CD4-positive, alpha-beta T cell treated with Interleukin-4 for 1 hour (primary cell): Measurements from ENCODE around the gene PPP1R14B.
A peak's percentile ranks its signal among the peaks of the same experiment; 100 is the strongest.

Experiments
- DNase-seq, 2 donors: peaks; one replicate each; pipeline ENCODE4 v3.0.0-alpha.2; 2020 to 2022

PPP1R14B gene

DNA sequence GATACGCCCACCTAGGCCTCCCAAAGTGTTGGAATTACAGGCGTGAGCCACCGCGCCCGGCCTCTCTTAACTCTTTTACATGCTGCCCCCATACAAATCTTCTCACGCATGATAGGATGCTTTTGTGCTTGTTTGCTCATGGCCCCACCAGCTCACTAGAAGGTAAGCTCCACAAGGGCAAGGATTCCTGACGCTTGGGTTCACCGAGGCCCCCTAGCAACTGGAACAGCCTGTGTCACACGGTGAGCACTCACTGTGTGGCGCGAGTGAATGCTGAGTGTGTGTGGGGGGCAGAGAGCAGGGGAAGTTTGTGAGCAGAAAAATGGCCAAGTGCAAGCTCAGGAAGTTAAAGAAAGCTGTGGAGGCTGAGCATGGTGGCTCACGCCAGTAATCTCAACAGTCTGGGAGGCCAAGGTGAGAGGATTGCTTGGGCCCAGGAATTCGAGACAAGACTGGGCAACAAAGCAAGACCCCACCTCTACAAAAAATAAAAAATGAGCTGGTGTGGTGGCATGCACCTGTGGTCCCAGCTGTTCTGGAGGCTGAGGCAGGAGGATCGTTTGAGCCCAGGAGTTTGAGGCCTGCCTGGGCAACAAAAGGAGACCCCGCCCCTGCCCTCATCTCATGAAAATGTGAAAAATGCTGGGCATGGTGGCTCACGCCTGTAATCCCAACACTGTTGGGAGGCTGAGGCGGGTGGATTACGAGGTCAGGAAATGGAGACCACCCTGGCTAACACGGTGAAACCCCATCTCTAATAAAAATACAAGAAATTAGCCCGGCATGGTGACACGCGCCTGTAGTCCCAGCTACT is 35.4 kb upstream of the PPP1R14B start:
- no peak for DNase-seq

DNA sequence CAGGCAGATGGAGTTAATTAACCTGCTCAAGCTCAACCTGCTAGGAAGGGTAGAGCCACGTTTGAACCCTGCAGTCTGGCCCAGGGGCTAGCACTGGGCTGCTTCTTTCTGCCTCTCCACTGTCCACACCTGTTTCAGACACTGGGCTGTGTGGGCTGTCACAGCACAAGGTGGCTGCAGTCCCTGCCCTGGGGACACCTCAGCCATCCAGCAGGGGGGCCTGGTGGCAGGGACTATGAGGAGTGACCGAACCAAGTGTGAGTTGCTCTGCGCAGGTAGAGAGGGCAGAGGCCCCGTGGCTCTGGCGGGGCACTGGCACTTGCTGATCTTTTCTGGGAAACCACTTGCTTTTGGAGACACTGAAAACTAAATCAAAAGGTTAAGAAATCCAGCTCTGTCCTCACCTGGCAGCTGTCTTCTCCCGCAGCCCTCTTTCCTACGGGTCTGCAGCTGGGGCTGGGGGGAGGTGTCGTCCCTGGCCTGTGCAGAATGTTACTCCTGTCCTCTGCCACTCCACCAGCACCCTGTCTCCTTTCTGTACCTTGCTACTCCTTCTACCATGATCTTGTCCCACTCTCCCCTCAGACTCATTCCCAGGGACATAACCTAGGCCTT is 31.9 kb upstream of the PPP1R14B start:
- DNase-seq: no peak

DNA sequence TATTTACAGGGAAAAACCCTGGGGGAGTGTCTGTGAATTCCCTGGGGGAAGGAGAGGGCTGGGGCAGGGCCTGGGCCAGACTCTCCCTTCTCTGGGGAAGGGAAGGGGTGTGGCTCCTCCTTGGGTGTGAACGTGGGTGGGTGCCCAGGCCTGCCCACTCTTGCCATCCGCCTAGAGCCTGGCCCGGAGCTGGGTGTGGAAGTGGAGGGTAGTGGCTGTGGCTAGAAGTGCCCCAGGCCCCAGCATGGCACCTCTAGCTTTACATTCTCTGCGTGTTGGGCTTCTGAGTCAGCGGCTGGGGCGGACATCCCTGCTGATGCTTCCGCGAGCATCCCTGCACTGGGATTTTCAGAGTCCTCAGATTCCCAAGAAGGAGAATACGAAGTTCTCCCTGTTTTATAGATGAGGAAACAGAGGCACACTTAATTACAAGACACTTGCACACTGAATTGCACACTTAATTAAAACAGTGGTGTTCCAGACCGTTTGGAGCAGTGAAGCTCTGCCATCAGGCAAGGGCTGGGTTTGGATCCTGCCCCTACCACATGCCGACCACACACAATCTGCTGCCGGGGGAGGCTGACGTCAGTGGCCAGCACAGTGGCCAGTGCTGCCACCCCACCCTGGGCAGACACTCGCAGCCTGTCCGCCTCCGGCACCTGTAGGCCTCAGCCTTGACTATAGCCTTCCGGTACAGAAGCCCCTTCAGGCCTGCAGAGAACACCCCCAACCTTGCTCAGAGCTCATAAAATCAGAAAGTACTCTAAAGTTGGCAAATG is 30.1 kb upstream of the PPP1R14B start:
- DNase-seq: no peak

DNA sequence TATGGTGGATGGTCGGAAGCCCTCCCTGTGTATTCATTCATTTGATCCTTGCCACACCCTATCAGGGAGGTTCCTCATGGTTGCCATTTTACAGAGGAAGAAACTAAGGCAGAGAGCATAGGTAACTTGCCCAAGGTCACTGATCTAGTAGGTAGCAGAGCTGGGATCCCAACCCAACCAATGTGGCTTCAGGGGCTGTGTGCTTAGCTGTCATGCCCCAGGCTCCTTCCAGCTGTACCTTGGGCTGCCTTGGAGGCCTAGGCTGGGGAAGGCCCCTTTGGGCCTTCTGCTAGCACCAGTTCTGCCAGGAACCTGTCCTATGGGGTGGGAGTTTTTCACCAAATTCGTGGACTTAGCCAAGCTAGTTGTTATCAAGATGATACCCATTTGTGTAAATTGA is 29.1 kb upstream of the PPP1R14B start:
- no peak for DNase-seq

DNA sequence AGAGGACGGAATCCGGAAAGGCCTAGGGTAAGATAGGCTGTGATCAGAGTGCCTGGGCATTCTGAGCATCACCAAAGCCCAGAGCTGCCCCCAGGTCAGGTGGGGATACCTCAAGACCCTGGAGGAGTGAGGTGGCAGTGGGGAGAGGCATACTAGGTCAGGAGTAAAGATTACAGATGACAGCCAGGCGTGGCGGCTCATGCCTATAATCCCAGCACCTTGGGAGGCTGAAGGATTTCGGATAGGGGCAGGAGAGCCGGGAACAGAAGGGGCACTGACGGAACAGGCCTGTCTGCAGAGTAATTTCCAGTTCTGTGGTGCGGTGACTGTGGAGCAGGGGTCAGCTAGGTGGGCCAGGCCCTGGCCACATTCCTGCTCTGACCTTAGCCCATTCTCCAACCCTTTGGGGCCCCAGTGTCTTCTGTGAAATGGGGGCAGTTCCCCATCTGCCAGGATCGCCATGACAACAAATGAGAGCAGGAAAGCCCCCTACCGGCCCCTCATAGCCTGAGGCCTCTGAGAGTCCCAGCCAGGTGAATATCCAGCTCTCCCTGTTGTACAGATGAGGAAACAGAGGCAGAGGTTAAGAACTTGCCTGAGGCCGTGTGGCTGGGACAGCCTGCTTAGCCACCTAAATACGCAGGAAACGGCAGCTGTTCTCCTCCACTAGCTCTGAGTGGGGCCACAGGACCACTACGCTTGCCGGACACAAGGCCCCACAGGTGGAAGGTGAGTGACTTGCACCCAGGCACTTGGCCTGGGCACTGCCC is 28.5 kb upstream of the PPP1R14B start:
- no peak for DNase-seq

DNA sequence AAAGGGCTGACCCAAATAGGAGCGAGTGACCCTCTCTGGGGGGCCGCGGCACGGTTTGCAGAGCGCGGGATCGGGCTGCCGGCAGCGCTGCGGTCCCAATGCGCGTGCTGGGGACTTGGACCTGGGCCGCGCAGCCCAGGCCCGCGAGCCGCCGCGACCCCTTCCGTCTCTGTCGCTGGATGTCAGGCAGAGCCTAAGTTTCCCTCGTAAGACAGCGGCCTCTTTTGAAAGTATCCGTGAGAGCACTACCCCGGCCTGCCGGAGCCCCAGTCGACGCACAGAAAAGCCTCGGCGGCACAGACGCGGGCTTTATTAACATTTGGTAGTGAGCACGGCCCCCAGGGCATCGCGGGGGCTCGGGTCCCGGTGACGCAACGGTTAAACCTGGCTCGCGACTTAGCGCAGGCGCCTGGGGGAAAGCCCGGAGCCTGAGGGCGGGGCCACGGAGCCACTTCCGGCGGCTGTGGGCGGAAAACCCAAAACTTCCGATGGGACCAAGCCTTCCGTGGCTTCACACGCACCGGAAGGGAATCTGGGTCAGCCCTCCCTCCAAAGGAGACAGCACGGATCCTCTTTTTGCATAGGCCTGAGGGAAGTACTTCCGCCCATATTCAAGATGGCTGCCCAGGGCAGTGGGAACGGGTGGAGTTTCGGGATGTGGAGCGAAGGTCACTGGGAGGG is 22.9 kb upstream of the PPP1R14B start:
- peak; percentile 98 for DNase-seq

DNA sequence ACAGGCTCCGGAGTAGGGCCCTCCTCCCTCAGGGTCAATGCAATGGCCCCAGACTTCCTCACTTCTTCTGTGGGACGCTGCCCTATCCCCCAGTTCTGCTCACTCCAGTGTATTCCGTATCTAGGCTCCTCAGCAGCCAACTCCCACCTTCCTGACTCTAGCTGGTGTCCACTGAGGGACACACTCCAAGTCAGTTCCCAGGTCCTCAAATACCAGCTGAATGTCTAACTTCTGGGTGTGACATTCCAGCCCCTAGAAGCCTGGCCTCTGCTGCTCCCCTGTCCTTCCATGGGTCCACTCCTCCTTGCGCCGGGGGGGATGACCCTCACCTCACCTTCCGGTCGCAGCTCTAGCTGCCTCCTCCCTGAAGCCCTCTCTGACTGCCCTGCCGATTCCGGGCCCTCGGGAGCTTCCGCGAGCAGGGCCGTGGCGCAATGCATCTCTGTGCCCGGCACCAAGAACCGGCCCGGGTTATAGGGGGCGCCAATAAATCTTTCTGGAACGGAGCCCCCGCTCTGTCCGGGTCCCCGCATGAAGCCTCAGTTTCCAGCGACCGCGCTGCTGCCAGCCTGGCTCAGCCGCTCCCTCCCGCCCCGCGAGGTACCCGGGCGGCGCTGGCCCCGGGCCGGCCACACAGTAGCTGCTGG is 22.3 kb upstream of the PPP1R14B start:
- peak; percentile 41 to 53 for DNase-seq

DNA sequence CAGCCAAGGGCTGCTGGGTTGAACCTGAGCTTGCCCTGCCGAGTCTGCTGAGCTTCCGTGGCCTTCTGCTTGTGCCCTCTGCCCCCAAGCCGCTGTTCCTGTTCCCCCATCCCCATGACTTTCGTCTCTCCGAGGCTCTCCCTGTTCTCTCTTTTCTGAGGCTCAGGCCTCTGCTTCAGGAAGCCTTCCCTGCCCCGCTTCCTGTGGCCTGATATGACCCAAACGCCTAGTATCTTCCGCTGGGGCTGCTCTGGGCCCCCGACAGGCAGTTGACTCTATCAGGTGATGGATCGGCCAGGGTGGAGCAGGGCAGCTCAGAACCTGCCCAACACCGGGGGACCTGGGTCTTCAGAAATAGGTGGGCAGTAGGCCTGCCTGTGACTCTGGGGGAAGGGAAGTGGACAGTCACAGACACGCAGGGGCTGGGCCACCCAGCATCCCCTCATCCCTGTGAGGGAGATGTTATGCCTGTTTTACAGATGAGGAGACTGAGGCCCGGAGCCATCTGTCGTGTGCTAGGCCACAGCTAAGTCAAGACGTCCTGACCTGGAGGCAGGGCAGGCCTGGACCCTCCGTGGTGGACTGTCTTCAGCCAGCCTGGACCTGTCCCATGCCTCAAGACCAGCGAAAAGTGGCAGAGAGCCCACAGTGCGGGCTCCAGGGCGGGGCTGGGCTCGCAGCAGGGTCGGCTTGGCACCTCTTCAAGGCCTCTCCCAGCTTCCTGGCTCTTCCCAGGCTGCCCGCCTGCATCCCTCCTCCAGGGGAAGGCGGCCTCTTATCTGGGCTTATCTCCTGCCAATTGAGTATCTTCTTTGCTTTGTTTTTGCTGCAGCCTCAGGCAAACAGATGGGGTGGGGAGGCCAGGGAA is 21.5 kb upstream of the PPP1R14B start:
- no peak for DNase-seq

DNA sequence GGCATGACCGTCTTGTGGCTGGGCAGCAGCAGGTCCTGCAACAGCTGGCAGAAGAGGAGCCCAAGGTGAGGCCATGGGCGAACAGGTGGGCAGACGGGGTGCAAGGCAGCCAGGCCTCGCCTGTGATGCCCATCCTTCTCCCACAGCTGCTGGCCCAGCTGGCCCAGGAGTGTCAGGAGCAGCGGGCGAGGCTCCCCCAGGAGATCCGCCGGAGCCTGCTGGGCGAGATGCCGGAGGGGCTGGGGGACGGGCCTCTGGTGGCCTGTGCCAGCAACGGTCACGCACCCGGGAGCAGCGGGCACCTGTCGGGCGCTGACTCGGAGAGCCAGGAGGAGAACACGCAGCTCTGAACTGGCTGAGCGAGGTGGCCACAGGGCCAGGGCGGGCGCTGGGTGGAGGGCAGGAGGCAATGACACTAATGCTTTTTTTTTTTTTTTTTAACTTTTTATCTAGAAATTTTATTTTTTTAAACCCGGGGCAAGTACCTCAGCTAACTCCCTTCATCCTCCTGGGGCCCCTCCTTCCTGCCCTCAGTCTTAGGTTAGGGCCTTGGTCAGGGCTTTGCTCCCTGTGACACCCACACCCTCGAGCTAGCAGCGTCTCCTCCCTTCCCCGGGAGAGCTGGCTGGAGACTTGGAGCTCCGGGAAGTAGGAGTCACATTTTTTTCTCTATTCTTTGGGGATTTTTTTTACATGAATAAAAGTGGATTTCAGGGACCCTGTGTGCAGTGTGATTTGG is 20.6 kb upstream of the PPP1R14B start:
- no peak for DNase-seq

DNA sequence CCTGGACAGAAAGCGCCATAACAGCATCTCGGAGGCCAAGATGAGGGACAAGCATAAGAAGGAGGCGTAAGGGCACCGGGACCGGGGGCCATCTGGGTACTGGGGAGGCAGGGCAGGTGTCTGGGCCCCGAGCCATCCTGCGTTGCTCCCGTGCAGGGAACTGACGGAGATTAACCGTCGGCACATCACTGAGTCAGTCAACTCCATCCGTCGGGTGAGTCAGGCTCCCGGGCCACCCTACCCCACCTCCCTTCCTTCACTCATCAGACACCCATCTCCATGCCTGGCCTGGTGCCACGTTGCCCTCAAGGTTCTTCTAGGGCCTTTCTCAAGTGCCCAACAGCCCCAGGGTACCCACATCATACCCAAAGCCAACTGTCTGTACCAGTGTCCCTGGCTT is 19.6 kb upstream of the PPP1R14B start:
- DNase-seq: no peak

DNA sequence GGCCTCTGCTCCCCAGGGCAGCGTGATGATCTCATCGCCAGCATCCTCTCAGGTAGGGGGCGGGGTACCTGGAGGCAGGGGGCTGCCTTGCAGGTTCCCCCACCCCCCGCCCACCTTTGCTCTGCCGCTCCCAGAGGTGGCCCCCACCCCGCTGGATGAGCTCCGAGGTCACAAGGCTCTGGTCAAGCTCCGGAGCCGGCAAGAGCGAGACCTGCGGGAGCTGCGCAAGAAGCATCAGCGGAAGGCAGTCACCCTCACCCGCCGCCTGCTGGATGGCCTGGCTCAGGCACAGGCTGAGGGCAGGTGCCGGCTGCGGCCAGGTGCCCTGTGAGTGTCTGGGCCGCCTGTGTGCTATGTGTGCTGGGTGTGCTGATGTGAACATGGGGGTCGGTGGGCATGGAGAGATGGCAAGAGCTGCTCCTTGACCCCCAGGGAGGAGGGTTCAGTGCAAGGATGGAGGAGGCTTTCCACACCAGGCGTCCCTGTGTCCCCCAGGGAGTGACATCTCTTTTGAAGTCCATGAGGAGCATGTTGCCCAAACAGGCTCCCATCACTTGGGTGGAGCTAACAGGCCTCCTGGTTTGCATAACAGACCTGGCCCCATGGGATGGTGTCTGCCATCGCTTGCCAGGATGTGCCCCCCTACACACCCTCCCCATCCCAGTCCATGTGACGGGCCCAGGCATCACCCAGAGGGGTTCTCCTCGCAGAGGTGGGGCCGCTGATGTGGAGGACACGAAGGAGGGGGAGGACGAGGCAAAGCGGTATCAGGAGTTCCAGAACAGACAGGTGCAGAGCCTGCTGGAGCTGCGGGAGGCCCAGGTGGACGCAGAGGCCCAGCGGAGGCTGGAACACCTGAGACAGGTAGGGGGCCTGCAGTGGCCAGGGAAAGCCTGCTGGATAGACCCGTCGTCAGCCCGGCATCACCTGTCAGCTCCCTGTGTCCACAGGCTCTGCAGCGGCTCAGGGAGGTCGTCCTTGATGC is 18.7 kb upstream of the PPP1R14B start:
- no peak for DNase-seq

DNA sequence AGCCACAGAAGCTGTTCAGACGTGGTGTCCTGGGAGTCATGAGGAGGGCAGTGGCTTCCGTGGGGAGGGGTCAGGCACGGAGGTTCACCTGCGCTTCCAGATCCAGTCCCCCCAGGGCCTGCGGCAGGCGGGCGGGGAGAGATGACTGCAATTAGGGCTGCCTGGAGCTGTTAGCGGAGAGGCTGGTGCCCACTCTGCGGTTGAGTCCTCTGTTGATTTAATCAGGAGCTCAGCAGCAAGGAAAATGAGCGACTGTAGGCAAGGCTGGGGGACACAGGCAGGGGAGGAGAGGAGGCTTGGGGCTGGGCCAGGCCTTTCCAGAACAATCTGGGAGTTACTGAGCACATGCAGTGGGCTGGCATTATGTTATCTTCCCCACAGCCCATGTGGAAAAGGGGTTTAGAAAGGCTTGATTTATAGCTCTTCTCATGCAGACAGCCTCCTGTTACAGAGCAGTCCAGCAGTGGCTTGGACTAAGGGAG is 17.7 kb upstream of the PPP1R14B start:
- DNase-seq: no peak

DNA sequence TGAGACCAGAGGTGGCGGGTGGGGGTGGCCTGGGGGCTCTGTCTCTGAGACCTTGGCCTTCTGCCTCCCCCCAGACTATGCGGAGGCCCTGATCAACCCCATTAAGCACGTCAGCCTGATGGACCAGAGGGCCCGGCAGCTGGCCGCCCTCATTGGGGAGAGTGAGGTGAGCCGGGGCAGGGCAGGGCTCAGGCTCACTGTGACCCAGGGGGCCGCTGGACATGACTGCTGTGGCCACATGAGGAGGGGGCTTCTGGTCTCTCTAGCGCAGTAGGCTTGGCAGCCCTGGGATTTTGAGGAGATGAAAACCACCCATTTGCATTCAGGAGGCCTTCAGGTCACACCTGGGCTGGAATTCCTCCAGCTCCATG is 17.2 kb upstream of the PPP1R14B start:
- no peak for DNase-seq

DNA sequence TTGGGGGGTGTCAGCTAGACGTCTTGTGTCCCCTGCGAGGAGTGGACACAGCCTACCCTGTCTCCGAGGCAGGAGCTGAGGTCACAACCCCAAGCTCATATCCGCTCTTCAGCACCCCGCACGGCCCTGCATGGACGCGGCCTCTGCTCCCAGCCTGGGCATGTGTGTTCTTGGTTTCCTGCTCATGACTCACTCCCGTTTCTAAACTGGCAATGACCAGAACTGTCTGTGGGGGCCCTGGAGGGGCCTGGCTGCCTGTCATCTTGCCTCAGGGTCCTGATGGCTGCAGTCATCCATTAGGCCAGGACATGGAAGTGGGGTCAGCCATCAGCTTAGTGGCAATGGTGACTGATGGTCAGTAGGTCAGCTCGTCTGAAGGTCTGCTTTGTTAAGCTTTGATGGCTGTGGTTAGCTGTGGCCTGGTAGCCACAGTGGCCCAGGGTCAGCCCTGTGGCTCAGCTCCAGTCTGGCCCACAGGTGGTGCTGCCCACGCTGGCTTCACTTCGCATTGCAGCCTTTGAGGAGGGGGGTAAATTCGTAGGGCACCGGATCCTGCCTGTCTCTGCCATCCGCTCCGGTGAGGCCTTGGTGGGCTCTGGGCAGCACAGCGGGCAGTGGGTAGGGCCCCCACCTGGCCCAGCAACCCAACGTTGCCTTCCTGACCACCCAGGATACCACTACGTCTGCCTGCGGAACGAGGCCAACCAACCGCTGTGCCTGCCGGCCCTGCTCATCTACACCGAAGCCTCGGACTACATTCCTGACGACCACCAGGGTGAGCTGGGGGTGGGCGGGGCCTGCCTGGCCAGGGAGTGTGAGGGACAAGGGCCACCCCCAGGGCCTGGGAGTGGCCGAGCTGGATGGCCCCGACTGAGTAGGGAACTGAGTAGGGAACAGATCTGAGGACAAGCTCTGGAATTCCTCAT is 16.5 kb upstream of the PPP1R14B start:
- DNase-seq: no peak

DNA sequence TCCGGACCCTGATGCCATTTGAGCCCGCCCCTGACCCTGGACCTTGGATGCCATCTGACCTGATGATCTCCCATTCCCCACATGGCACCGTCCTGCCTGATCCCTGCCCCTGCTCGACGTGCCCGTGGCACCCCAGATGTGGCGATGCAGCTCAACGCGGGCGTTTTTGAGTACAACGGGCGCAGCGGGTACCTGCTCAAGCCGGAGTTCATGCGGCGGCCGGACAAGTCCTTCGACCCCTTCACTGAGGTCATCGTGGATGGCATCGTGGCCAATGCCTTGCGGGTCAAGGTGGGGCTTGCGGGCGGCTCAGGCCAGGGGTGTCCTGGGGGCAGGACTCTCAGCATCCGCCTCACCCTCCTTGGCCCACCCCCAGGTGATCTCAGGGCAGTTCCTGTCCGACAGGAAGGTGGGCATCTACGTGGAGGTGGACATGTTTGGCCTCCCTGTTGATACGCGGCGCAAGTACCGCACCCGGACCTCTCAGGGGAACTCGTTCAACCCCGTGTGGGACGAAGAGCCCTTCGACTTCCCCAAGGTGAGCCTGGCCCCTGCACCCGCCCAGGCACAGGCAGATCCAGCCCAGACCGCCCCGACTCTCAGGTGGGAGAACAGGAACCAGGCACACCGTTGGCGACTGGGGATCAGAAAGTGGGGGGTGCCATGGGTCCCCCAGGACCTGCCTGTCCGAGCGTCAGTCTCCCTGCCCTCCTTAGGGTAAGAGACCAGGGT is 15.7 kb upstream of the PPP1R14B start:
- DNase-seq: no peak

DNA sequence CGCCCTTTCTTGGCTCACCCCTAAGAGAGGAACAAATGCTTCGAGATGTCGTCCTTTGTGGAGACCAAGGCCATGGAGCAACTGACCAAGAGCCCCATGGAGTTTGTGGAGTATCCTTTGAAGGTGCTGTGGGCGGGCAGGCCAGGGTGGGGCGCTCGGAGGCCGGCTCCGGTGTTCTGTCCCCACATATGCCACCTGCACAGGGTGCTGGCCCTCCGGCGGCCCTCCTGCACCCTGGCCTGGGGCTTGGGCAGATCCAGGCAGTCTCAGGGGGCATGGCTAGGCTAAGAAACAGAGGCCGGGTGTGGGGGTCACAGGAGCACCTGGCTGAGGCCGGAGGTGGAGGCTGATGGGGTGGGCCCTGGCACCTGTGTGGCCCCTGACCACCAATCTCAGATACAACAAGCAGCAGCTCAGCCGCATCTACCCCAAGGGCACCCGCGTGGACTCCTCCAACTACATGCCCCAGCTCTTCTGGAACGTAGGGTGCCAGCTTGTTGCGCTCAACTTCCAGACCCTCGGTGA is 14.9 kb upstream of the PPP1R14B start:
- no peak for DNase-seq
